ENCODE data around the gene MRPL20. TPM values are rescaled to one million over a fixed set of nuclear protein-coding genes. Genes with fewer than 3 reads are reported as not detected.

Gene MRPL20
- total RNA-seq, 1 experiment from 2014 or later = 110 TPM

GRCh38 chr1:1367315-1367714 lies 39.8 kb downstream of the MRPL20 start:
- H3K36me3 ChIP-seq (ENCODE audit: control insufficient read depth, insufficient read depth, low read length) = no peaks in the 10 kb centered on the region
- H3K9me3 Mint-ChIP-seq (ENCODE audit: unreplicated experiment) = no peaks in the 10 kb centered on the region
- no peaks in the 10 kb centered on the region for H3K9me3 ChIP-seq
- H3K4me3 Mint-ChIP-seq (ENCODE audit: unreplicated experiment) = no peak overlapping the region
- no peaks in the 10 kb centered on the region for H3K4me1 Mint-ChIP-seq (ENCODE audit: low read depth, unreplicated experiment)
- no peaks in the 10 kb centered on the region for H3K4me1 ChIP-seq
- no peak for DNase-seq
- no TSS peak for BruUV-seq (replicated peaks)
- intact Hi-C loops (cut with micrococcal nuclease; ENCODE audit: unreplicated experiment) = no loop called here
- H3K27me3 Mint-ChIP-seq (ENCODE audit: insufficient read depth, unreplicated experiment) = no peaks in the 10 kb centered on the region
- H3K36me3 Mint-ChIP-seq (ENCODE audit: insufficient read depth, unreplicated experiment) = peaks cover 6% of the 10 kb centered on the region
- H3K27ac Mint-ChIP-seq (ENCODE audit: unreplicated experiment) = no peak overlapping the region
- POLR2A ChIA-PET = no interaction called here
- TF ChIP-seq, protein P1, sequence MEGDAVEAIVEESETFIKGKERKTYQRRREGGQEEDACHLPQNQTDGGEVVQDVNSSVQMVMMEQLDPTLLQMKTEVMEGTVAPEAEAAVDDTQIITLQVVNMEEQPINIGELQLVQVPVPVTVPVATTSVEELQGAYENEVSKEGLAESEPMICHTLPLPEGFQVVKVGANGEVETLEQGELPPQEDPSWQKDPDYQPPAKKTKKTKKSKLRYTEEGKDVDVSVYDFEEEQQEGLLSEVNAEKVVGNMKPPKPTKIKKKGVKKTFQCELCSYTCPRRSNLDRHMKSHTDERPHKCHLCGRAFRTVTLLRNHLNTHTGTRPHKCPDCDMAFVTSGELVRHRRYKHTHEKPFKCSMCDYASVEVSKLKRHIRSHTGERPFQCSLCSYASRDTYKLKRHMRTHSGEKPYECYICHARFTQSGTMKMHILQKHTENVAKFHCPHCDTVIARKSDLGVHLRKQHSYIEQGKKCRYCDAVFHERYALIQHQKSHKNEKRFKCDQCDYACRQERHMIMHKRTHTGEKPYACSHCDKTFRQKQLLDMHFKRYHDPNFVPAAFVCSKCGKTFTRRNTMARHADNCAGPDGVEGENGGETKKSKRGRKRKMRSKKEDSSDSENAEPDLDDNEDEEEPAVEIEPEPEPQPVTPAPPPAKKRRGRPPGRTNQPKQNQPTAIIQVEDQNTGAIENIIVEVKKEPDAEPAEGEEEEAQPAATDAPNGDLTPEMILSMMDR (IDR thresholded peaks at IDR 0.05; ENCODE audit: insufficient read depth in 1 of 2, low read depth in 1 of 2, low read length in 1 of 2, severe bottlenecking in 1 of 2, unreplicated experiment in 1 of 2) = no peak
- H3K4me3 ChIP-seq (ENCODE audit: low read depth, low read length) = no peak overlapping the region
- CTCF ChIA-PET = no interaction called here
- no peaks in the 10 kb centered on the region for H3K27me3 ChIP-seq (replicated peaks; ENCODE audit: control insufficient read depth, insufficient read depth, low read length)

GRCh38 chr1:1366699-1367066 lies 40.4 kb downstream of the MRPL20 start:
- no peaks in the 10 kb centered on the region for H3K9me3 Mint-ChIP-seq (ENCODE audit: unreplicated experiment)
- intact Hi-C loops (cut with micrococcal nuclease; ENCODE audit: unreplicated experiment) = no loop called here
- Histone ChIP-seq H3K36me3 (ENCODE audit: control insufficient read depth, insufficient read depth, low read length) (no peaks in the 10 kb centered on the region), H3K27me3 (replicated peaks; ENCODE audit: control insufficient read depth, insufficient read depth, low read length) (no peaks in the 10 kb centered on the region), H3K4me3 (ENCODE audit: low read depth, low read length) (no peak overlapping the region), H3K4me1 (no peaks in the 10 kb centered on the region), H3K9me3 (no peaks in the 10 kb centered on the region)
- CTCF ChIA-PET = no interaction called here
- no TSS peak for BruUV-seq (replicated peaks)
- peaks cover 6% of the 10 kb centered on the region for H3K36me3 Mint-ChIP-seq (ENCODE audit: insufficient read depth, unreplicated experiment)
- H3K27ac Mint-ChIP-seq (ENCODE audit: unreplicated experiment) = no peak overlapping the region
- no peaks in the 10 kb centered on the region for H3K27me3 Mint-ChIP-seq (ENCODE audit: insufficient read depth, unreplicated experiment)
- DNase-seq = no peak
- H3K4me1 Mint-ChIP-seq (ENCODE audit: low read depth, unreplicated experiment) = no peaks in the 10 kb centered on the region
- TF ChIP-seq, protein P1 (IDR thresholded peaks at IDR 0.05; ENCODE audit: insufficient read depth in 1 of 2, low read depth in 1 of 2, low read length in 1 of 2, severe bottlenecking in 1 of 2, unreplicated experiment in 1 of 2) = no peak
- no peak overlapping the region for H3K4me3 Mint-ChIP-seq (ENCODE audit: unreplicated experiment)
- POLR2A ChIA-PET = no interaction called here

GRCh38 chr1:1365875-1366698 lies 41.0 kb downstream of the MRPL20 start:
- CTCF ChIA-PET = no interaction called here
- Mint-ChIP-seq H3K9me3 (ENCODE audit: unreplicated experiment) (no peaks in the 10 kb centered on the region), H3K4me1 (ENCODE audit: low read depth, unreplicated experiment) (peaks cover 1% of the 10 kb centered on the region), H3K4me3 (ENCODE audit: unreplicated experiment) (no peak overlapping the region), H3K36me3 (ENCODE audit: insufficient read depth, unreplicated experiment) (peaks cover 6% of the 10 kb centered on the region), H3K27ac (ENCODE audit: unreplicated experiment) (no peak overlapping the region), H3K27me3 (ENCODE audit: insufficient read depth, unreplicated experiment) (no peaks in the 10 kb centered on the region)
- no peaks in the 10 kb centered on the region for H3K36me3 ChIP-seq (ENCODE audit: control insufficient read depth, insufficient read depth, low read length)
- TF ChIP-seq, protein P1 (IDR thresholded peaks at IDR 0.05; ENCODE audit: insufficient read depth in 1 of 2, low read depth in 1 of 2, low read length in 1 of 2, severe bottlenecking in 1 of 2, unreplicated experiment in 1 of 2) = no peak
- intact Hi-C loops (cut with micrococcal nuclease; ENCODE audit: unreplicated experiment) = no loop called here
- H3K4me3 ChIP-seq (ENCODE audit: low read depth, low read length) = no peak overlapping the region
- H3K9me3 ChIP-seq = no peaks in the 10 kb centered on the region
- peaks cover under 1% of the 10 kb centered on the region; the same call in 1 of the 2 replicates for H3K4me1 ChIP-seq
- POLR2A ChIA-PET = no interaction called here
- DNase-seq = no peak
- TSS peak; percentile 47 for BruUV-seq (replicated peaks)
- H3K27me3 ChIP-seq (replicated peaks; ENCODE audit: control insufficient read depth, insufficient read depth, low read length) = no peaks in the 10 kb centered on the region
